22Rv1 (cell line): ENCODE measurements around the gene ABTB2.

Experiments used
- CTCF ChIP-seq: fragments of 450-650 bp; IDR thresholded peaks from 2 replicates; pipeline ENCODE4 v1.5.1; 2017; ENCODE audit warnings: mild to moderate bottlenecking
- ZFX ChIP-seq: fragments of 450-650 bp; IDR thresholded peaks from 2 replicates; pipeline ENCODE4 v1.6.1; 2017; ENCODE audit warnings: antibody characterized with exemption, borderline replicate concordance

GRCh38 chr11:34300926-34301295, 56.9 kb downstream of the ABTB2 start:
- TF ChIP-seq CTCF, result no peak
- no peak for TF ChIP-seq ZFX
